OCI-LY3 (cell line): Measurements from ENCODE around the gene MTCH1.
A peak's percentile ranks its signal among the peaks of the same experiment; 100 is the strongest.

Source experiments
- H2AFZ ChIP-seq: fragments of 200-600, 300-600 bp; shearing (Covaris generic); 2 replicates; pipeline ENCODE4 v1.6.0; 2014; ENCODE audit warnings: antibody characterized with exemption, low read depth, low read length
- H3K27ac ChIP-seq: fragments of 200-600, 300-600 bp; sonication (generic); 2 replicates; pipeline ENCODE4 v1.5.1; 2014; ENCODE audit warnings: mild to moderate bottlenecking, low read length, moderate library complexity, mixed read lengths
- H3K27me3 ChIP-seq: fragments of 200-600, 300-600 bp; sonication (generic); 2 replicates; pipeline ENCODE4 v1.6.1; 2014; ENCODE audit warnings: low read depth, low read length, mixed read lengths
- H3K36me3 ChIP-seq: fragments of 200-600, 300-600 bp; sonication (generic); replicated peaks from 2 replicates; pipeline ENCODE3; 2014; ENCODE audit warnings: low read depth, low read length, mixed read lengths
- H3K4me1 ChIP-seq: fragments of 300-600, 200-600 bp; sonication (generic); 2 replicates; pipeline ENCODE4 v1.6.1; 2014; ENCODE audit warnings: low read length, mixed read lengths
- H3K4me2 ChIP-seq: fragments of 200-600, 300-600 bp; sonication (generic); 2 replicates; pipeline ENCODE4 v1.6.1; 2014; ENCODE audit warnings: low read length, mixed read lengths
- H3K4me3 ChIP-seq: fragments of 300-600, 200-600 bp; sonication (generic); 2 replicates; pipeline ENCODE4 v1.5.1; 2014; ENCODE audit warnings: antibody characterized with exemption, mild to moderate bottlenecking, low read length, moderate library complexity
- H3K79me2 ChIP-seq: fragments of 300-600, 200-600 bp; shearing (Covaris generic); 2 replicates; pipeline ENCODE4 v1.6.1; 2014; ENCODE audit warnings: mild to moderate bottlenecking, low read length, mixed read lengths
- H3K9ac ChIP-seq: fragments of 300-600, 200-600 bp; shearing (Covaris generic); 2 replicates; pipeline ENCODE4 v1.6.0; 2014; ENCODE audit warnings: mild to moderate bottlenecking, low read length, moderate library complexity
- H3K9me3 ChIP-seq: fragments of 200-600, 300-600 bp; shearing (Covaris generic); 2 replicates; pipeline ENCODE4 v1.6.1; 2014; ENCODE audit warnings: low read length, mixed read lengths; ENCODE audit not compliant: insufficient read depth
- H4K20me1 ChIP-seq: fragments of 200-600, 300-600 bp; sonication (generic); 2 replicates; pipeline ENCODE4 v1.6.1; 2016; ENCODE audit warnings: low read length, mixed read lengths; ENCODE audit not compliant: insufficient read depth
- EZH2phosphoT487 ChIP-seq: fragments of 200-600 bp; shearing (Covaris generic); IDR thresholded peaks from 2 replicates; pipeline ENCODE4 v1.6.1; 2018; ENCODE audit warnings: antibody characterized with exemption, mixed run types, low read depth
- TF ChIP-seq, protein P1 (sequence below): fragments of 200-600, 300-600 bp; sonication (generic); IDR thresholded peaks from 2 replicates; pipeline ENCODE4 v1.5.1; 2014; ENCODE audit warnings: antibody characterized with exemption, low read length, low read depth

The MTCH1 gene

DNA sequence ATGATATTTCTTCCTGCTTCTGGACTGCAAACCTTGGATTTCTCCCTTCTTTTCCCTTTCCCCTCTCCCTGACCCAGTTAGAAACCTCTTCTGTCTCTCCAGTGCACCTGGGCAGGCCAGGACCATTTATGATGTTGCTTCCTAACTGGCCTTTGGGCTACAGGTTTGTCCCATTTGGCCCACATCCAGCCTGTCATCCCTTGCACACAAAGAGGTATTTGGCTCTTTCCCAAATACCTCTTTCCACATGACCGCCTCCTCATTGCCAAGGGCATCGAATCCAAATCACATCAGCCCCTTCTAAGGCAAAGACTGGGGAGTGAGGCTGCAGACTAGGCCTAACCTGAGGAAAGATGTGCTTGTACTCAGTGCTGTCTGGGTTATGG, 33.1 kb upstream of the MTCH1 start:
- TF ChIP-seq, protein P1, sequence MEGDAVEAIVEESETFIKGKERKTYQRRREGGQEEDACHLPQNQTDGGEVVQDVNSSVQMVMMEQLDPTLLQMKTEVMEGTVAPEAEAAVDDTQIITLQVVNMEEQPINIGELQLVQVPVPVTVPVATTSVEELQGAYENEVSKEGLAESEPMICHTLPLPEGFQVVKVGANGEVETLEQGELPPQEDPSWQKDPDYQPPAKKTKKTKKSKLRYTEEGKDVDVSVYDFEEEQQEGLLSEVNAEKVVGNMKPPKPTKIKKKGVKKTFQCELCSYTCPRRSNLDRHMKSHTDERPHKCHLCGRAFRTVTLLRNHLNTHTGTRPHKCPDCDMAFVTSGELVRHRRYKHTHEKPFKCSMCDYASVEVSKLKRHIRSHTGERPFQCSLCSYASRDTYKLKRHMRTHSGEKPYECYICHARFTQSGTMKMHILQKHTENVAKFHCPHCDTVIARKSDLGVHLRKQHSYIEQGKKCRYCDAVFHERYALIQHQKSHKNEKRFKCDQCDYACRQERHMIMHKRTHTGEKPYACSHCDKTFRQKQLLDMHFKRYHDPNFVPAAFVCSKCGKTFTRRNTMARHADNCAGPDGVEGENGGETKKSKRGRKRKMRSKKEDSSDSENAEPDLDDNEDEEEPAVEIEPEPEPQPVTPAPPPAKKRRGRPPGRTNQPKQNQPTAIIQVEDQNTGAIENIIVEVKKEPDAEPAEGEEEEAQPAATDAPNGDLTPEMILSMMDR, result no peak
- no peak for TF ChIP-seq EZH2phosphoT487
- peak overlapping the region; percentile 8; the same call in 1 of the 2 replicates for H3K4me2 ChIP-seq

DNA sequence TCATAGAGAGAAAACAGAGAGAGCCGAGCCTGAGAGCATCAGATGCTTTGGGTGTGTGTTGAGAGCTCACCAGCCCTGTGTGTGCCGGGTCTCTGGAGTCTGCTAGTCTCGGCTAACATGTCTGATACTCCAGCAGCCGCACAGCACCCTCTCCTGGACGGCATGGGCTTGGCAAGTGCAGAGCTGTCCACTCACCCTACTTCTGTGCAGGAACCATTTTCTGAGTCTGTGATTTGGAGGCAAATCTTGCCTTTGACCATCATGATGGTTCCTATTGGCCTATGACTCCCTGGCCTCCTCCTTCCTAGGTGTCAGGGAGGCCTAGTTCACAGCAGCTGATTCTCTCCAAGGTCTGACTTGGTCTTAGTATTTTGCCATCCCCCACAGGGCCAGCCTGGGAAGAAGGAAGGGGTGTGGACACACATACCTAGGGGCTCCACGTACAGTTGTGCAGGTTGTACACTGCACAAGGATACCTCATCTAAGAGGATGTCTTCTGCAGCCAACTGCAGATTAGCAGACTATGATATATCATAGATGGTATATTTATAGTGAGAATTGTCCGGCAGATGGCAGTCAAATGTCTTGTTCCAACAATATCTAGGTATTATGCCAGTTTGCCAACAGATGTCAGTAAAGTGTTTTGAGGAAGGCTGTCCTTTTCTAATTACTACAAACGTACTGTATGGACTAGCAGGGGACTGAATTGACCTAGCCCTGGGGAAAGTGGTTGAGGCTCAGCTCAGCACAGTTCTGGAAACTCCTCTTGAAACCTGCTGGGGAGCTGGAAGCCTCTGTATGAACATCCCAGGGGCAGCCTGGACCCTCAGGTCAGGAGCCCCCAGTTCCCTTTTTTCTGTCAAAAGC, 32.4 kb upstream of the MTCH1 start:
- Histone ChIP-seq H3K4me3 (no peak overlapping the region), H3K9me3 (no peaks in the 10 kb centered on the region), H3K9ac (peak overlapping the region; percentile 23; the same call in 1 of the 2 replicates), H3K4me1 (peaks cover 44% of the 10 kb centered on the region), H3K27ac (peak overlapping the region; percentile 73), H3K27me3 (no peaks in the 10 kb centered on the region), H4K20me1 (peaks cover 16% of the 10 kb centered on the region), H3K36me3 (peaks cover 88% of the 10 kb centered on the region), H3K79me2 (peaks cover 13% of the 10 kb centered on the region), H3K4me2 (peak overlapping the region; percentile 15), H2AFZ (no peak overlapping the region)
- TF ChIP-seq EZH2phosphoT487, result no peak
- TF ChIP-seq, protein P1, result peak; percentile 83

More for the DNA sequence above, 33.1 kb upstream of the MTCH1 start:
- Histone ChIP-seq H3K79me2 (peaks cover 13% of the 10 kb centered on the region), H4K20me1 (peaks cover 16% of the 10 kb centered on the region), H3K4me1 (peaks cover 49% of the 10 kb centered on the region), H3K9ac (peak overlapping the region; percentile 23; the same call in 1 of the 2 replicates), H2AFZ (no peak overlapping the region), H3K9me3 (no peaks in the 10 kb centered on the region), H3K36me3 (peaks cover 86% of the 10 kb centered on the region), H3K27ac (peak overlapping the region; percentile 73), H3K27me3 (no peaks in the 10 kb centered on the region), H3K4me3 (no peak overlapping the region)

DNA sequence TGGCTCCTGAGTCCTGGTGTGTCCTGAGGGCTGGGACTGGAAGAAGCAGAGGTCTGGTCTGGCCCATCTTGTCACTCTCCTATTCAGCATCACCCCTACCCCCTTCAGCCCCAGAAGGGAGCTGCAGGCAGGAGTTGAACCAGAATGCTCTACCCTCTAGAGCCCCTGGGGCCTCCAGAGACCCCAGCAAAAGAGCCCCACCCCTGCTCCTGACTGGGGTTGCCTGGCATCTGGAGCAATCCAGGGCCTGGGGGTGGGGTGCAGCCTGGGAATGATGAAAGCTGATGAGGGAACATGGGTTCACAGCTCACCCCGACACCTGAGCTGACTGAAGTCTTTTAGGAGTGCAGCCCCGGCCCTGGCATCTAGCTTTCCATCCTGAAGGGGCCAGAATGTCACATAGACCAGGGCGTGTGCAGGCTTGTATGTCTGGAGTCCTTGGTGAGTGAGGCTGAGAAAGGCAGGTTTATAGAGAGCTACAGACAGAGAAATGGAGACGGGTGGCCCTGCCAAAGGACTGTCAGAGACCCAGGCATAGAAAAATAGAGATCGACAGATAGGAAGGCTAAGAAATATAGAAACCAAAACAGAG, 31.7 kb upstream of the MTCH1 start:
- H4K20me1 ChIP-seq, result peaks cover 16% of the 10 kb centered on the region
- no peak for TF ChIP-seq EZH2phosphoT487
- TF ChIP-seq, protein P1, result no peak
- no peaks in the 10 kb centered on the region for H3K9me3 ChIP-seq
- peak overlapping the region; percentile 73 for H3K27ac ChIP-seq
- no peak overlapping the region for H2AFZ ChIP-seq
- H3K27me3 ChIP-seq, result no peaks in the 10 kb centered on the region
- H3K4me1 ChIP-seq, result peaks cover 39% of the 10 kb centered on the region
- H3K36me3 ChIP-seq, result peaks cover 86% of the 10 kb centered on the region
- H3K79me2 ChIP-seq, result peaks cover 13% of the 10 kb centered on the region
- H3K9ac ChIP-seq, result peak overlapping the region; percentile 2; the same call in 1 of the 2 replicates
- H3K4me2 ChIP-seq, result peak overlapping the region; percentile 15
- H3K4me3 ChIP-seq, result no peak overlapping the region

DNA sequence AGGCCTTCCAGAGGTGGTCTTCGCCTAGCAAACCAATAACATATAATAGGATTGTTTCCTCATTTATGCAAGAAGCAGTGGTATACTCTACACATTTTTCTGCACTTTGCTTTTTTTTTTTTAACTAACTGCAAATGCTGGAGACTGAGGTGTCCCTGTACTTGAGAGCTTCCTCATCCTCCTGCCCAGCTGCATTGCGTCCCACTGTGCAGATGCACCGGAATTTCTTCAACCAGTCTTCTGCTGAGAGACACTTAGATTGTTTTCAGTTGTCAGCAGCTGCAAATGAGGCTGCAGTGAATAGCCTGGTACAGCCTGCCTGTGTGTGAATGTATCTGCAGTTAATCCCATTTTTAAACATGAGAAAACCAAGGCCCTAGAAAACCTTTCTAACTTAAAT, 31.0 kb upstream of the MTCH1 start:
- Histone ChIP-seq H4K20me1 (peaks cover 16% of the 10 kb centered on the region), H3K79me2 (peaks cover 13% of the 10 kb centered on the region), H3K36me3 (peaks cover 81% of the 10 kb centered on the region), H3K9ac (no peak overlapping the region), H3K4me1 (peaks cover 38% of the 10 kb centered on the region), H3K27me3 (no peaks in the 10 kb centered on the region), H3K4me2 (no peak overlapping the region), H3K4me3 (no peak overlapping the region), H2AFZ (no peak overlapping the region), H3K9me3 (no peaks in the 10 kb centered on the region), H3K27ac (no peak overlapping the region)
- no peak for TF ChIP-seq EZH2phosphoT487
